Activated CD8-positive, alpha-beta memory T cell treated with anti-CD3 and anti-CD28 coated beads, Interleukin-2, amount 50 U/mL, for 24 hours (primary cell): ENCODE data around the gene FAAP100.

Source experiments
- DNase-seq: peaks from one replicate; pipeline ENCODE4 v3.0.0-alpha.2; 2020; ENCODE audit errors: extremely low read depth

The FAAP100 gene

DNA sequence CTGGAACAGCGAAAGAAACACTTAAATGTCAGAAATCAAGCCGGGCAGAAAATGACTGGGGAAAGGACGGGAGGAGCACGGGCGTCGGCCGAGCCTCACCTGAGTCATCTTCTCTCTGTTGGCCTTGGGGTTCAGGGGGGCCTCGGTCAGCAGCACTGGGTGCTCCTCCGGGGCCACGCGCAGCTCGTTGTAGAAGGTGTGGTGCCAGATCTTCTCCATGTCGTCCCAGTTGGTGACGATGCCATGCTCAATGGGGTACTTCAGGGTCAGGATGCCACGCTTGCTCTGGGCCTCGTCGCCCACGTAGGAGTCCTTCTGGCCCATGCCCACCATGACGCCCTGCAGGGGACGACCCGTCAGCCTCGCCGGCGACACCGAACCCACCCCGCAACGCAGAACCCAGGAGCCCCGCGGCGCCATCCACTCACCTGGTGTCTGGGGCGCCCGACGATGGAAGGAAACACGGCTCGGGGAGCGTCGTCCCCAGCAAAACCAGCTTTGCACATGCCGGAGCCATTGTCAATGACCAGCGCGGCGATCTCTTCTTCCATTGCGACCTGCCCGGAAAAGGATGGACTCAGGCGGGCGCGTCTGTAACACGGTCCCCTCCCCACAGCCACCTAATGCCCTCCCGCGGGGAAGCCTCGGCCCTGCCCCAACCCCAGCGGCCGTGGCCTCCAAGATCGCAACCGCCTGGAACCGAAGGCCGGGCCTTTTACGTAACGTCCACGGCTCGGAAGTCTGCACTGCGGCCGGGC is 40.2 kb downstream of the FAAP100 start:
- no peak for DNase-seq

DNA sequence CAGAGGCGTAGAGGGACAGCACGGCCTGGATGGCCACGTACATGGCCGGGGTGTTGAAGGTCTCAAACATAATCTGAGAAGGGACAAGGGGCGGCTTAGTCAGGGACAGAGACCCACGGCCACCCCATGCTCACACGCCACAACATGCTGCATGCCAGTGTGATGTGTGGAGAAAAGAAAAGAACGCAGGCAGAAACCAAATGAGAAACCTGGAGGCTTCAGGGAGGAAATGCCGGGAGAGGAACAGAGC is 40.7 kb downstream of the FAAP100 start:
- no peak for DNase-seq

GRCh38 chr17:81510785-81511553 is 41.2 kb downstream of the FAAP100 start:
- DNase-seq = no peak

DNA sequence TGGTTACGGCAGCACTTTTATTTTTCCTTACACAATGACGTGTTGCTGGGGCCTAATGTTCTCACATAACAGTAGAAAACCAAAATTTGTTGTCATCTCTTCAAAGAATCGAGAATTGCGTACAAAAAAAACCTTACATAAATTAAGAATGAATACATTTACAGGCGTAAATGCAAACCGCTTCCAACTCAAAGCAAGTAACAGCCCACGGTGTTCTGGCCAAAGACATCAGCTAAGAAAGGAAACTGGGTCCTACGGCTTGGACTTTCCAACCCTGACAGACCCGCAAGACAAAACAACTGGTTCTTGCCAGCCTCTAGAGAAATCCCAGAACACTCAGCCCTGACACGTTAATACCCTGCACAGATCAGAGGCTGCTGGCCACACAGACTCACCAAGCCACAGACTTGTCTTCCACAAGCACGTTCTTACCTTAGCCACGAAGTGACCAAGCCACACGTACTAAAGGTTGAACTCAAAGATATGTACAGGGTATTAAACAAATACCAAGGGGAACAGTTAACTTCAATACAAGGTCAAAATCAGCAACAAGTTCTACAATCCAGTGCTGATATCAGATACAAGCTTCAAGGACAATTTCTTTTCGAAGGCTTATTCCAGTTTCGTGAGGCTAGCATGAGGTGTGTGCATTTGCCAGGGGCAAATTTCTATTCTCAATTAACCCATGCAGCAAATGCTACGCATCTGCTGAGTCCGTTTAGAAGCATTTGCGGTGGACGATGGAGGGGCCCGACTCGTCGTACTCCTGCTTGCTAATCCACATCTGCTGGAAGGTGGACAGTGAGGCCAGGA is 42.0 kb downstream of the FAAP100 start:
- DNase-seq = no peak

DNA sequence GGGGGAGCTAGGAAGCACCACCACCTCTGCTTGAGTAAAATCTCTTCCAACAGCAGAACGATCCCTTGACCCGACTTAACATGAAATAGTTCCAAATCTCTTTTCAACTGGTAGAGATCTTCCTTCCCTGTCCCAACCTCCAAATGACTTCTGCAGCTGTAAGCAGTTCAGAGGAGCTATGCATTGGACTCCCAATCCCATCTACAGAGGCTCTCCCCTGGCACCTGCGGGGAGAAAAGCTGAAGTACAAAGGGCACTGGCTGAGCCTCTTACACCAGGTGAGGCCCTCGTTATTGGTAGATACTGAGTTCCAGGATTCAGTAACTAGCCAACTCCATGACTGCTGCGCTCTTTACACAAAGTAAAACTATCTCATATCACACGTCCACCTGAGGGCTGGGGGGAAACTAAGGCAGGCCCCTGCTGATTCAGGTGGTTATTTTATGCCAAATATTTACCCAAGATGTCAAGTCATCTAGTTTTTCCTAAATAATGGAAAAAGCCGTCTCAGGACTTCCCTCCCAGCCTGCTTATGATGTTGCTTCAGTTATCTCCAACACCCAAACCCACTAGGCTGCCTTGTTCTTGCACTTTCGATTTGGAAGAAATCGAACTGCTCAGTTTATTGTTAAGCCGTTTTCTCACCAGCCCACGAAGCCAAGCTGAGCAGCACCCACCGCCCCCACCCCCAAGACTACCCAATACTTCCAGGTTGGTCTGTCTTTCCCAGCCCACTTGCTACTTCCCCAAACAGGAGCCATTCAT is 42.8 kb downstream of the FAAP100 start:
- no peak for DNase-seq

DNA sequence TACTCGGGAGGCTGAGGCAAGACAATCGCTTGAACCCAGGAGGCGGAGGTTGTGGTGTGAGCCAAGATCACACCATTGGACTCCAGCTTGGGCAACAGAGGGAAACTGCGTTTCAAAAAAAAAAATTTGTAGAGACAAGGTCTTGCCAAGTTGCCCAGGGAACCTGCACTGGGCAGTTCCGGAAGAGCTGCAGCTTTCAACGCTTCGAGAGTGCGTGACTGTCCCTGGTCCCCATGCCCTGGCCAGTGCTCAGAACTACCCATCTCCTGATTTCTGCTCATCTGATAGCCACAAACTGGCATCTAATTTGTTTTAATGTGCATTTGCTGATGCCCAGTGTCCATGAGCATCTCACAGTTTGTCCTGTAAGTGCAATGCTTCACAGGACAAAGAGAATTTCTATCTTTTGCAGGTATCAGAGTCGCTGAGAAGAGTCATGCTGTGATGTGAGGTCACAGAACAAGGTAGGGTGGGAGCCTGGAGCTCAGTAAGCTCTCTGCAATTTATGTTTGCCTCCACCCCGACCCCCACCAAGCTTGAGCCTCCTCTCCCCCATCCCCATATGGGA is 43.4 kb downstream of the FAAP100 start:
- no peak for DNase-seq

GRCh38 chr17:81503619-81504018 is 48.5 kb downstream of the FAAP100 start:
- no peak for DNase-seq

DNA sequence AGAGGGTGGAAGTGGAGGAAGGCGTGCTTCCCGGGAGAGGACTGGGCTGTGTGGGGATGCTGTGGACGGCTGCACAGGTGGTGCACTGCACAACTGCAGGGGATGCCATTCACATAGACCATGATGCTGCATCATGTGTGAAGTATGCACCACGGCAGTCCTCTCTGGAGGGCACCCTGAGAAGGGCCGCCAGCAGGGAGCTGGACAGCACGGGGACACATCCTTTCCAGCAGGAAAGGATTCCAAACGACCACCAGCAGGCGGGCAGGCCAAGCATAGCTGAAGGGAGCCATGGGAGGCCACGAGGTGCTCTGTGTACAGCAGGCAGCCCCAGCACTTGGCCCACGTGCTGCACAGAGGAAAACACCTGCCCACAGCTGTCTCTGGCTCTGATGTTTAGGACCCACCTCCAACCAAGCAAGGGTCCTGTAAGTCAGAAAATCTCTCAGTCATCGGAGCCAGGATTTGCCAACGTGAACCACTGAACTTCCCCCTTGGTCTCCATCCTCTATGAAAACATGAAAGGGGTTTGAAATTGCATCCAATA is 49.6 kb downstream of the FAAP100 start:
- no peak for DNase-seq

- no peak for DNase-seq
Observed at GRCh38 chr17:81500047-81500446, 52.1 kb downstream of the FAAP100 start.

DNA sequence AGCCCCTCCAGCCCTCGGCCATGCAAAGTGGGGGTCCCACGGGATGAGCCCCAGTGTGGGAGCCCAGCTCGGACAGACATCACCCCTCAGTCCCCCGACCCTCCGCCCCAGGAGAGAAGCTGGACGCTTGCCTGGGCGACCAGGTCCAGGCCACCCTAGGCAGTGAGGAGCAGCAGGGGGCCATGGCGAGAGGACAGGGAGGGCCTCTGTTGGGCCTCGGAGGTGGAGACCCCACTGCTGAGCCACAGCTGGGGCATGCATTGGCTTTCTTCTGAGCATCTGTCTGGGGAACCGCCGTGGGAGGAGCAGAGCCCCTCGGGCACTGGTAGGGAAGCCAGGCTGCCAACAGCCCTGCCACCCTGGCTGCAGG is 52.6 kb downstream of the FAAP100 start:
- DNase-seq = no peak

DNA sequence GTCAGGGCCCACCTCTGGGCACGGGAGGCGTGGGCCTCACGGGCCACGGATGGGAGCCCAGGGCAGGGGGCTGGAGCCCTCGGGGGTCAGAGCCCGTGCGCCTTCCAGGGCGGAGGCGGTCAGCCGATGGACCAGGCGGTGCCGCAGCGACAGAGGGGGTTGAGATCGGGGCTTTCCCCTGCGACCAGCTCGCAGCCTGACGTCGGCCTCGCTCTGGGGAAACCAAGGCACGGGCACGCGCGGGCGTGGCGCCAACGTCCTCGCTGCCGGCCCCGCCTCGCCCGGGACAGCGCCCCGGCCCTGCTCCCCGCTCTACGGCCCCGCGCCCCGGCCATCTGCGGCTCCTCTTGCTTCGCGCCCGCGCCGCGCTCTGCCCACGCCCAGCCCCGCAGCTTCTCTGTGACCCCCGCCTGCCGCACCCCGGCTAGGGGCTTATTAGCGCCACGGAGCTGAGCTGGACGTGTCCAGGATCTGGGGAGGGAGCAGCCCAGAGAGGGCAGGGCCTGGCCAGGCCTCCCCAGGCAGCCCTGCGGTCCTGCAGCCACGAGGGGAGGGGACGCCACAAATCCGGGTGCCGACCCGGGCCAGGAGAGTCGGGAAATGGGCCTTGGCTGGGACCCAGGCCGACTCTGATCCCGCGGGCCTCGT is 53.1 kb downstream of the FAAP100 start:
- no peak for DNase-seq

DNA sequence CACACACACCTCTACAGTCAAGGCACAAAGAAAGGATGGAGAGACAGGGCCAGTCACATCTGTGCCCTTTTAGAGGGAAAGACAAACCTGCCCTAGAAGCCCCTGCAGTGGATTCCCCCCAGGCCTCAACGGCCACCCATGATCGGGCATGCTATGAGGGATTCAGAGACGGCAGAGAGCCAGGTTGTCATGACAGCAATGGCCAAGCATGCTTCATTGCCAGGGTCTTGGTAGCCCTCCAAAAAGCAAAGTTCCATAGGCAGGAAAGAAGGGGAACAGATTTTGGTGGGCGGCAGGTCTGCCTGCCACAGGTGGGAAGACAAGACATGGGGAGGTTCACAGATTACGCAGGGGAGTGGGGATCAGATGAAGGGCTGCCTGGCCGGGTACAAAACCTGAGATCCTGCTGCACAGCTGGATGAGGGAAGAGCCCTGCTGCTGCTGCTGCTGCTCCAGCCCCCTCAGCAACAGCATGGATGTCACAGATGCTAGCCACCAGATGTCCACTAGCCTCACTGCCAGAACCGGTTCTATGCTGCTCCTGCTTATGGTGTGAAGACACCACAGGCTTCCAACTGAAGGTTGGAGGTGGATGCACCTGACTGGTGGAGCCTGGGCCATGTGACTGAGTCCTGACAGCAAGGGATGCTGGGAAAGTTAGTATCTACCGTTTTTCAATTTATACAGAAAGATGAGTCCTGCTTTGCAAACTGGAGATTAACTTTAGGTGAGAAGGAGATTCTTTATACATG is 57.4 kb downstream of the FAAP100 start:
- no peak for DNase-seq

DNA sequence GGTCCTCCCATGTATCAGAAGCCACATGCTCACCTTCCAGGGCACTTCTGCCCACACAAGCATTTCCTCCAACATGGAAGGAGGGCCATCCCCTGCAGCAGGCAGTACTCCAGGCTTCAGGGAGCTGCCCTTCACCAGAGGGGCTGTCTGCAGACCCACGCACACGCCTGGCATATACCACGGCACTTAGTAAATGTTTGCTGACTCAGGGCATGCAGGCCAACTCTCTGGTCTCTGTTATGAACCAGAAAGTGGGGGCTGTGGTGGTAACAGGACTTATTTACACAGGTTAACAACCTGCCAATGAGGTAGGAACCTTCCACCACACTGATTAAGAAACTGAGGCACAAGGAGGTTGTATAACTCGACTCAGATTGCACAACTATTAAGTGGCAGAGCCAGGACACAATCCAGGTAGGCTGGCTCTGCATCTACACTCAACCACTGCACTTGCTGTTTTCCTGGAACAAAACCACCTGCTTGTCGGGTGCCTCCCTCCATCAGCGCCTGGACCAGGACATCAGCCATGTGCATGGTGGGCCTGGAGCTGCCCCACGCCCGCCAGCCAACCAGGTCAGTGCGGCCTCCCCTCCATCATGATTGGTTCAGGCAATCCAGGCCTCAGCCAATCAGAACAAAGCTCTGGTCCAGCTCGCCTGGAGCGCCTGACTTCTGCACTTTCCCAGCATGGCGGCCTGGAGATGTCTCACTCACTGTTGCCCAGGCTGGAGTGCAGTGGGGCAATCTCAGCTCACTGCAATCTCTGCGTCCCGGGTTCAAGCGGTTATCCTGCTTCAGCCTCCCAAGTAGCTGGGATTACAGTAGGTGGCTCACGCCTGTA is 58.7 kb downstream of the FAAP100 start:
- DNase-seq = no peak

DNA sequence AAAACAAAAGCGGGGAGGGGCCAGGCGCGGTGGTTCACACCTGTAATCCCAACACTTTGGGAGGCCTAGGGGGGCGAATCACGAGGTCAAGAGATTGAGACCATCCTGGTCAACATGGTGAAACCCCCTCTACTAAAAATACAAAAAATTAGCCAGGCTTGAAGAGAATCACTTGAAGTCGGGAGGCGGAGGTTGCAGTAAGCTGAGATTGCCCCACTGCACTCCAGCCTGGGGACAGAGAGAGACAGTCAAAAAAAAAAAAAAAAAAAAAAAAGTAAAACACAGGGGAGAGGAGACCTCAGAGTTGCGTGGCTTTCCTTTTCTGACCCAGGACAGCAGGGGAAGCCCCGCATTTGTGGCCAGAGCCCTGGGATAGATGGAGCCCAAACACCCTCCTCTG is 59.4 kb downstream of the FAAP100 start:
- no peak for DNase-seq

DNA sequence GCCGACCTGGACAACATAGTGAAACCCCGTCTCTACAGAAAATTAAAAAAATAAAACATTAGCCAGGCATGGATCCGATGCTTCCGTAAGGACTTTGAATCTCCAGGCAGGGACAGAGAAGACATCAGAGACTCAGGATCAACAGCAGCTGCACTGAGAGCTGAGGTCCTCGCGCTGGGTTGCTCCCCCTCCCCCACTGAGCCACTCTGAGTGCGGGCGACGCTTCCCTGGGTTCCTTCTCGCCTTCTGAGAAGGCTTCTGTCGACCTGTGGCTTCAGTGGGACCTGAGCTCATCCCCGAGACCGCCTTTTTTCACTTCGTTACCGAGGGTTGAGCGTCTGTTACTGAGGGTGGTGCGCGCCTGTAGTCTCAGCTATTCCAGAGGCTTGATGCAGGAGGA is 60.0 kb downstream of the FAAP100 start:
- no peak for DNase-seq

DNA sequence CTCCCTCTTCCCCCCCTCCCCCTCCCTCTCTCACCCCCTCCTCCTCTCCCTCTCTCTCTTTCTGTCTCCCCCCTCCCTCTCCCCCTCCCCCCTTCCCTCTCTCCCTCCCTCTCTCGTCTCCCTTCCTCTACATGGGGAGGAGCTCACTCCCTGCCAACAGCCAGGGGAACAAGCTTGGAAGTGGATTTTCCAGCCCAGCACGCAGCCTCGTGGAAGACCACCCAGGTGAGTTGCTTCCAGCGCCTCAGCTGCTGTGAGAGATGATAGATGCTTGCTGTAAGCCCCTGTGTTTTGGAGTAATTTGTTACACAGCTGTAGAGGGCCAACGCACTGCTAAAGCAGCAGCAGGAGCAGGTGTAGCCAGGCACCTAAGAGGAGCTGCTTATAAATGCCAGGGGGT is 60.4 kb downstream of the FAAP100 start:
- DNase-seq = no peak

GRCh38 chr17:81491181-81491581 is 61.0 kb downstream of the FAAP100 start:
- no peak for DNase-seq

DNA sequence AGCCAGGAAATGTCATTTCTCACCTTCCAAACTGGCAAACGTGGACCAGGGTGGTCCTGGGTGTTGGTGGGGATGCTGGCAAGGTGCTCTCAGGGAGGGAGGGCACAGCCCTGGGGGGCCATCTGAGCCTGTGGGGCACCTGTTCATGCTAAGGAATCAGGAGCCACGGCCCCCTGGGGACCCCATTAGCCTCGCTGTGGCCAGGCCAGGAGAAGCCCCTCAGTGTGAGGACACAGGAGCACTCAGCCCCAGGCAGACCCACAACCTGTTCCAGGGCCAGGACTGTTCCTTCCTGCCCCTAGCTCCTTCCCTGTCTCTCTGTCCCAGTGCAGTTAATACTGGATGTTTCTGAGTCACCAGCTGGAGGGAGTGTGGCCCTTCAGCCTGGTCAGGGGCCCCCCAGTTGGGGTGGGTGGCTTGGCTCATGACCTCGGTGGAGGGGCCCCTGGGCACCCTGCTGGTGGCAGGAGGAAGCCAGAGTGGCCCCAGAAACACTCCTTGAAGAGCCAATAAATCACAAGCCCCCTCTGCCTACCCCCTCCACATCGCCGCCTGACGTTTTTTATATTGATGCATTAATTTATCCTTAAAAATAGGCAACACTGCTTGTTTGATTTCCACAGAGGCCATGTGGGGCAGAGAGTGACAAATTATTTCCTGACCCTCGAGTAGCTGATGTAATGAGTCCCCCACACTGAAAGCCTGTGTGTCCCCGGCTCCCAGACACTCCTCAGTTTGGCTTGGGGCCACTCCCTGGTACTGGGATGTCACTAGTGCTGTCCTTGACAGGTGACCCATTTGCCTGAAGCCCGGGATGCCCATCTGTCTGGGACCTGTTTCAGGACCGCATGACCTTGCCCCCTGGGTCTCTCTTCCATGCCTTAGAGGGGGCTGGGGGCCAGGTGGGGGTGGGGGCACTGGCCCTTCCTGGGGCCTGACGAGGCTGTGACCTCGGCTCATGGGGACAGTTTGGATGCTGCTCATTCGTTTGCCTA is 61.9 kb downstream of the FAAP100 start:
- no peak for DNase-seq
